Activated CD4-positive, CD25-positive, alpha-beta regulatory T cell (primary cell): ENCODE measurements around the gene DMRT1.
"Not testable (repeated sequence)": the region's sequence is repeated elsewhere in the genome, so short reads cannot be mapped to it uniquely, and the experiment has no call there.

Experiments used
- DNase-seq, 4 experiments: peaks; one replicate each; lab custom pipeline; 2025; lab: John Stamatoyannopoulos, UW

Gene DMRT1

DNA sequence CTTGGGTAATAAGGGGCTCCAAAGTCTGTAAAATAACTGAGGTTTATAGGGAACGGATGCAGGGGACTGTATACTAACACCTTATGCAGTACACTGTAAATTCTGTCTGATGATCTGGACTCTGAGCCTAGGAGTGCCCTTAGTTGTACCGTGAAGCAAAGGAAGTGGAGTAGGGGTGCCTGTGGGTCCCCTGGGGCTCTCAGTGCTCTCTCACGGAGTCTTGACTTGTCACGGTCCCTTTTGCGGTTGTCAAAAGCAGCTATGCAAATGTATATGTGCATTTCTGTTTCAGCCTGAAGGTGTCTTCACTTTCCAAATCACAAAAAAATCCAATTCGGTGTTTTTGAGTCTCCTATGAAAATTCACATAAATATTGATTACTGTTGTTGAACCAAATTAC, 17.8 kb downstream of the DMRT1 start:
- DNase-seq = no peak

DNA sequence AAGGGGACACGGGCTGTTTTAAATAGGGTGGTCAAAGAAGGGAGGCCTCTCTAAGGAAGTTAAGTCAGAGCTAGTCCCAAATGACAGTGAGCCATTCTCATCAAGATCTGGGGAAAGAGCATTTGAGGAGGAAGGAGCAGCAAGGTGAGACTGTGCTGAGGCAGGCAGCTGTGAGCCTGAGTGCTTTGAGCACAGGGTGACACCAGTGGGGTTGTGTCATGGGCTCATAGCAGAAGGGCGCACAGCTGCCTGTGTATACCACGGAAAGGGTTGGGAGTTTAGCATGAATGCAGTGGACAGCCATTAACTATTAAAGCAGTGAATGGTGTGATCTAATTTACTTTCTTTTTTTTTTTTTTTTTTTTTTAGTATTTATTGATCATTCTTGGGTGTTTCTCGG, 19.2 kb downstream of the DMRT1 start:
- no peak for DNase-seq

DNA sequence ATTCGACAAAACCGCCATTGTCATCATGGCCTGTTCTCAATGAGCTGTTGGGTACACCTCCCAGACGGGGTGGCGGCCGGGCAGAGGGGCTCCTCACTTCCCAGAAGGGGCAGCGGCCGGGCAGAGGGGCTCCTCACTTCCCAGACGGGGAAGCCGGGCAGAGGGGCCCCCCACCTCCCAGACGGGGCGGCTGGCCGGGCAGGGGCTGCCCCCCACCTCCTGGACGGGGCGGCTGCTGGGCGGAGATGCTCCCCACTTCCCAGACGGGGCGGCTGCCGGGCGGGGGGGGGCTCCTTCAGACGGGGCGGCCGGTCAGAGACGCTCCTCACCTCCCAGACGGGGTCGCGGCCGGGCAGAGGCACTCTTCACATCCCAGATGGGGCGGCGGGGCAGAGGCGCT, 20.0 kb downstream of the DMRT1 start:
- DNase-seq = not testable (repeated sequence)

DNA sequence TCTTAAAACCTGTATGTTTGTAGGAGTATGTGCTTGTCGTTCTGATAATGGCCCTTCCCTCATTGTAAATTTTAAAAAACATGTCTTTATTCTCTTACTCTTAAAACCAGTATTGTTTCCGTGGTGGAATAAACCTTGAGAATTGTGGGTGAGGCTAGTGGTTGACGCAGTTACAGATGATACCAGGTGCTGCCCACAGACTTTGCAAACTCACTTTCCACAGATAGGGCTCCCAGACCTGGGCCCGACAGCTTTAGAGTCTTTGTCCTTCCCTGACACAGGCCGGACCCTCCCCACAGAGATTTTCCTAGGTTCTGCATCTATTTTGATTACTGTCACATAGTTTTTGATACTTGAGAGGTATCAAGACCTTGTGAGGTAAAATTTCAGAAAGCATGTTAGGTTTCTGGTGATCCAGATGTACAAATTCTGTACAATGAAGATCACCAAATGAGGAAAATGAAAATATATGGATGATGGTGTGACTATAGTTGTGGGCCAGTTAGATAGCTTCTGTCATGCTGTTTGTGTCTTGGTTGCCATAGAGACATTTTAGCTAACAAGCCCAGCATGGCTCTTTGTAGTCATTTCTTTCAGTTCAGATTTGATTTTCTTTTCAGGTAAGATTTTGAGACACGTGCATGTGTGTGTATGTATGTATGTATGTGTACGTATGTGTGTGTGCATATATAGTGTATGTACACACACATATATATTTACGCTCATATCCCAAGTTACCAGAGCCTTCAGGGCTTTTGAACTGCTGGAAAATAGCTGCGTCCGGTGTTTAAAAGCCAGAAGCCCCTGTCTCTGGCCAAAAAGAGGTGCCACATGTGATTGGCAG, 33.8 kb downstream of the DMRT1 start:
- no peak for DNase-seq

DNA sequence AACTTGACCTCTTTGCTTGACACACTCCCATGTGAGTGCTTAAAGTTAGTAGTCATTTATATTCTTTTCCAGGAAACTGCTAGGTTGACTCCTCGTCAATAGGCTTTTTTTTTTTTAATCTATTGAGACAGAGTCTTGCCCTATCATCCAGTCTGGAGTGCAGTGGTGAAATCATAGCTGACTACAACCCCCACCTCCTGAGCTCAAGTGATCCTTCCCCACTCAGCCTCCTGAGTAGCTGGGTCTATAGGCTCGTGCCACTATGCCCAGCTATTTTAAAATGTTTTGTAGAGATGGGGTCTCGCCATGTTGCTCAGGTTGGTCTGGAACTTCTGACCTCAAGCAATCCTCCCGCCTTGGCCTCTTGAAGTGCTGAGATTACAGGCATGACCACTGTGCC, 34.9 kb downstream of the DMRT1 start:
- no peak for DNase-seq

DNA sequence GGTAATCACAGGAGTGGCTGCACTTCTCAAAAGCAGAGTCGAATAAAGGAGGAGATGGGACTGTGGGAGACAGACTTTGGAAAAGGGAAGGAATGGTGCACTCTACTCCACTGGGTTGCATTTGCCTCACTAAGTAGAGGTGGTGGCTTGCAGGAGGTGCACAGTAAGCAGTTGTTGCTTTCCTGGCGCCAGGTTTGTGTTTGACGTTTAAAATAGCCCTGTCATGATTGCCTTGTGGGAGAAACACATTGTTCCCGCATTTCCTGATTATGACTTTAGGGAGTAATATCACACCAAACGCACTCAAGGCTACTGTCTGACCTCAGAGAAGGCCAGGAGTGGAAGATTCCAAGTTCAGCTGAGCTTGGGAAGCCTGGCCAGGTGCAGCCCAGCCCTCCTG, 36.7 kb downstream of the DMRT1 start:
- no peak for DNase-seq

DNA sequence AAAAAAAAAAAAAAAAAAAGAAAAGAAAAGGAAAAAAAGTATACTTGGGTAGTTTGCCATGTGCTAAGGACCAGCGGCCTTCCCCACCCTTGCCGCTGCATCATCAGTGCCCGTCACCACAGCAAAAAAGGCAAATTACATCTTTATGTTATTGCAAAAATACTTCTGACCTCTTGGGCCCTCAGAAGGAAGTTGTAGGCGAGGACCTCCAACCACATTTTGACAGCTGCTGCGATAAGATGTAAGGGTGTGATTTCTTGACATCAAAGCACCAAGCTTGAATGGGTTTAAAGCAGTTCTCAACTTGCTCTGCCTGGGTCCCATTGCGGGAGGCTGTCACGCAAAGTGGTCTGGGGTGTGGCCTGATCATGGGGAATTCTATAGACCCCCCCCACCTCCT, 39.2 kb downstream of the DMRT1 start:
- DNase-seq = no peak

DNA sequence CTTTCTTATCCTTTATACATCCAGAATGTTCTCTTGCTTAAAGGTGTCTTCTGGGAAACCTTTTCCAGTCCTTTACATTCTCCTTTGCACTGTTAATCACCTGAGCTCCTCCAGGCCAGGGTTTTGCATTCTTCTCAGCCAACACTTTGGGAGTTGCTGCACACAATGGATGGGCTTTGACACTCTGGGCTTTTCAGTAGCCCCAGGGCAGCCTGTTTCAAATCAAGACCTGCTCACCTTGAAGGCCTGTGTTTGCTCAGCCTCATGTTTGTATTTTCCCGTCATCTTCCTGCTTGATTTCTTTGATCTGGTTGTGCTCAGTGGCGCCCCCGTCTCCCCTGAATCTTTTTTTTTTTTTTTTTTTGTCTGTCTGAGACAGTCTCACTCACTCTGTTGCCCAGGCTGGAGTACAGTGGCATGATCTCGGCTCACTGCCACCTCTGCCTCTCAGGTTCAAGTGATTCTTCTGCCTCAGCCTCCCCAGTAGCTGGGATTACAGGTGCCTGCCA, 41.0 kb downstream of the DMRT1 start:
- no peak for DNase-seq

DNA sequence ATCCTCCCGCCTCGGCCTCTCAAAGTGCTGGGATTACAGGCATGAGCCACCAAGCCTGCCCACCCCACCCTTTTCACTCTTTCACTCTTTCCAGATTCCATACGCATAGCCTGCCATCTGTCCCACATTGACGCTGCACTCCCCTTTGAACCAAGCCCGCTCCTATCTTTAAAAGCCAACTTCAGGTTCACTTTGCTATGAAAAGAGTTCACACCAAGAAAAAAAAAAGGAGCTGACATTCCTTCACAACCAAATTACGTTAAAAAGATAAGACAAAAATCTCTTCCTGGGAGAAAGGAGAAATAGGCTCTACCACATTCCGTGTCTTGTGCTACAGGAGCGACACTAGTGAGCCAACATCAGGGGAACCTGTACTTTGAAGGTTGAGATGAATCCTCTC, 41.5 kb downstream of the DMRT1 start:
- no peak for DNase-seq

DNA sequence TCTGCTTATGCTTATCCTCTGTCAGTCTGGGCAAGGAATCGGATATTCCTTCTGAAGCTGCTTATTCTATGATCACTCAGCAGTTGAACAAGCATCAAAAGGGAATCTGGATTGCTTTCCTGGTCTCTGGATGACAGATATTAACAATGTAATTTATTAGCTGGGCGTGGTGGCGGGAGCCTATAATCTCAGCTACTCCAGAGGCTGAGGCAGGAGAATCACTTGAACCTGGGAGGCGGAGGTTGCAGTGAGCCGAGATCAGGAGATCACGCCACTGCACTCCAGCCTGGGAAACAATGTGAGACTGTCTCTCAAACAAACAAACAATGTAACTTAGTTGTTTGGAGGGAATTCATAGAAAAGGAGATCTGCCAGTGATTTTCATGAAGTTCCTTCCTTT, 45.4 kb downstream of the DMRT1 start:
- no peak for DNase-seq

DNA sequence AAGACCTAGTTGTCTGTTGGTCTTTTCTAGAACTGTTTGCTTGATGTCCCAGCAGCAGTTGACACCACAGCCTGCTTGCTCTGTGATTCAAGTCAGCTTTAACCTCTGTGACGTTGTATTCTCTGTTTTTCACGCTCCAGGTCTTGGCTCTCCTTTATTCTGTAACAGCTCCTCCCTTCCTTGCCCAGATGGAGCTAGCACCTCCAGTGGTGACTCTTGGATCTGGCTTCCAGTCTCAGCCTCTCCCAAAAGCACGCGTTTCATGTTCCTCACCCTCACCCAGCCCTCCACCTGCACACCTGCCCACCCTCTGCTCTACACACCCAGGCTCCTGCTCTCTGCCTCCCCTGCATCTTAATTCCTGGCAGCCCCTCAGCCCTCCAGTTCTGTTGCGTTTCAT, 50.6 kb downstream of the DMRT1 start:
- DNase-seq = no peak

DNA sequence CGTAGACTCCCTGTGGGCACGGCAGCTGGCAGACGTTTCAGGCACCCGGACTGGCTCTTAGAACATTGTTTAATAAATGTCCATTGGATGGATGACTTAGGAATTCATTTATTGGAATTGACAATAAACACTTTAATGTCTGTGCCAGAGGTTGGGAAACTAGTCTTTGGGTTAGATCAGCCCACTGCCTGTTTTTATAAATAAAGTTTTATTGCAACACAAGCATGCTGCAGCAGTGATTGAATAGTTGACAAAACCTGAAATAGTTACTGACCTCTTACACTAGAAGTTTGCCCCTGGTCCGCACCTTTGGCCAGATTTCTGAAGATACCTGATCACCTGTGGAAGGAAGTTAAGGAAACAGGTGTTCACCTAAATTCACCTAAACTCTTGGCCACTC, 51.6 kb downstream of the DMRT1 start:
- no peak for DNase-seq

DNA sequence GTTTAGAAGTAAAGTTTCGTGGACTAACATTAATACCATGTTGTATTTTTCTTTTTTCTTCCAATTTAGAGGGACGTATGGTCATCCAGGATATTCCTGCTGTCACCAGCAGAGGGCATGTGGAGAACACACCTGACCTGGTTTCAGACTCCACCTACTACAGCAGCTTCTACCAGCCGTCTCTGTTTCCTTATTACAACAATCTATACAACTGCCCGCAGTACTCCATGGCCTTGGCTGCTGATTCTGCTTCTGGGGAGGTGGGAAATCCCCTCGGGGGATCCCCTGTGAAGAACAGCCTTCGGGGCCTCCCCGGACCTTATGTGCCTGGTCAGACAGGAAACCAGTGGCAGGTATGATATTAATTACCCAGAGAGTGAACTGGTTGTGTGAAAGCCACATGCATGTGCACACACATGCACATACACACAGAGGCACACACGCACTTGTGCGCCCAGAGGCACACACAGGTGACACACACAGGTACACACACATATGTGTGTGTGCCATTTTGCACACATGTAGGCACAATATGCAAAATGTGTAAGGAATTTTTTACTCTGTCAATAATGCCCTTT, 52.4 kb downstream of the DMRT1 start:
- DNase-seq = peak in 3 of 4 experiments; percentile 7 to 22 (median 21)

DNA sequence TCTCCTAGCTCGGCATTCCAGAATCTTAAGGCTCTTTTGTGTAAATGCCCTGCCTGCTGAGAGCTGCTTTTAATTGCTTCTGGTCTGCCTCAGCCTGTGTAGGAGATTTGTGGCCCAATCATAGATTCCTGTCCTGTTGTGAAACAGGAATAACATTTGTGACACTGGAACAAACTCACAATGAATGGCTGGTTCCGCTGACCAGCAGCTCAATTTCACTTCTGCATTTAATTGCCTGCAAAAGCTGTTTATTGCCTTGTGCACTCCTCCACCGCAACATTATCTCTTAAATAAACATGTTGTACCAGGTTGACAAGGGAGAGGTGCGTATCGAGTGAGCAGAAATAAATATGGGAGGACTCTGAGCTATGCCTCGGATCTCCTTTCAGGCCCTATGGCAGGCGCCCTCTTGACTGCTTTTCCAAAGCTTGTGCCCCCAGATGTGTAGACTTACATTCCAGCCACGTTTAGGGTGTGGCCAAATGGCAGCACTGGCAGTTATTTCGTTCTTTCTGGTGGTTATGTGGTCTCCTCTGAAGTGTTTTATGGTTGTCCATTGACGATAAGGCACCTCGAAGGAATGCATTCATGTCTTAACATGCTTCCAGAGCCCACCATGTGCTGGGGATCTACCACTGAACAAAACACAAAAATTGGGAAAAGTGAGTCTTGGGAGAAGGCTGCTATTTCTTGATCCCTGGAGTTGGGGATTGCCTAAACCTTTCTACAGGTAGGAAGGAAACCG, 58.1 kb downstream of the DMRT1 start:
- DNase-seq = no peak

DNA sequence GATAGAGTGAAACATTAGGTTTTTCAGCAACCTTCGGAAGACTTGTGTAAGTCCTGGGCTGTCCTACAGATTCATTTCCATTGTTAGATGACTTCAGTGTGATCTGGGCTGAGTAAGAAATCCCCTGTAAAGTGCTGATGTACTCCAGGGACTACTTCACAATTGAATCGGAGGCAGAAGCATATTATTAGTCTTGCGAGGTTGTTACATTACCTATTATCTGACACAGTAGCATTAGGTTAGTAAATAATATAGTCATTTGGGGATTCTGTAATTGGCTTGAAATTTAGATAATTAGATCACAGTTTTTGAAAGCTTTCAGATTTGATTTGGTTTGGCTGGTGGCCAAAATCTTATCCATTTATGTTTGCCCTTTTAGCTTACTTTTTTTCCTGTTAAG, 62.4 kb downstream of the DMRT1 start:
- no peak for DNase-seq

DNA sequence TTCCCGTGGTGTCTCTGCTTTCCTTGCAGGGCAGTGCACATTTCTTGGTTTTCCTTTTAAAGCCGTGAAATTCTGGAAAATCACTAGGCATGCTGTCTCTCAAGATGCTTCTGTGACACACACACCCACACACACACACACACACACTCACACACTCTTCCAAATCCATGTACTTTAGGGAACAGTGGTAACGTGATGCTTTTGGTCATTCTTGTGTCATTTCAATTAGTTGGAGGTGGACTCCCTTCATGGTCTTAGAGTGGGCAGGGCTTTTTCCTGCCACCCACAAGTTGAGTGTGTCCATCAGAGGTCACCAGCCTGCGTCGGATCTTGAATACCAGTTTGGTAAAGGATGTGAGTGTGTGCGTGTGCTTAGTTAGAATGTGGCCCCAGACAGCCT, 64.4 kb downstream of the DMRT1 start:
- DNase-seq = no peak

DNA sequence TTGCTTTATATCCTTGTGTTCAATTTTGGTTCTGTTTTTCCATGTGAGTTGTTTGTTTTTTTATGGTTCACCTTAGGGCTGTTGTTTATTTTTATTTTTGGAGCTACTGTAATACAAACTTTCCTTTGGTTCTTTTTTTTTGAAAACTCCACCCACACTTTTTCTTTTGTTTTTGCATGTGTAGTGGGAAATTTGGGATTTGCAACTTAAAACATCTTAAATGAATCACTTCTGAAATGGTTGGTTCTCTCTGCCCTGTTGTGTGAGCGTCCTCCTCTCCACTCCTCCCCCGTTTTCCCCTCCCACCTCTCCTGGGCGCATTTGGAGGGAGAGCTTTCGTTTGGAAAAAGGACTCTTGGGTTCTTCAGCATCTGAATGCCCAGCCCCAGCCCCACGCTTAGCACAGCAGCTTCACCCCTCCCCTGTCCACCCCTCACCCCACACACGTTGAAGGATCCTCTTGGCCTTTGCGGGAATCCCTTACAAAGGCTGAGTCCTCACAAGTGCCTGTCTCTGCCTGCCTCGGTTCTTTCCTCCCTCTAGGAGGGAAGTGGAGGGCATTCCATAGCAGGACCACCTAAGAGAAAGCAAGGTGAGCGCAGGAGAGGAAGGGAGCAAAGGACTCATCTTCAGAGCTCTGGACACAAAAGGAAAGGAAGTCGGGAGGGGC, 67.2 kb downstream of the DMRT1 start:
- no peak for DNase-seq

DNA sequence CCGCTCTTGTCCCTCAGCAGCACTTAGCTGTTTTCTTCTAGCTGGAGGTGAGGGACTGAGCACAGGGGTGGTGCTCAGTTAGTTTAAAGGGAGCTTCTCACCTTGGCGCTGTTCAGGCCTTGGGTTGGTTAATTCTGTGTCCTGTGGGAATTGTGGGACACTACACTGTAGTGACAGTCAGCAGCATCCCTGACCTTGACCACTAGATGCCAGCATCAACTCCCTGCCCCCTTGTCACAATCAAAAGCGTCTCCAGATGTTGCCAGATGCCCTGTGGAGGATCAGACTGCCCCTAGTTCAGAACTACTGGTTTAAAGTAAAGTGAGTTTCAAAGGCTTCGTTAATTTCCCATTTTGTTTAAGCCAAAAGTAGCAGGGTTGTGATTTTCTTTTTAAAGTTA, 69.5 kb downstream of the DMRT1 start:
- no peak for DNase-seq

DNA sequence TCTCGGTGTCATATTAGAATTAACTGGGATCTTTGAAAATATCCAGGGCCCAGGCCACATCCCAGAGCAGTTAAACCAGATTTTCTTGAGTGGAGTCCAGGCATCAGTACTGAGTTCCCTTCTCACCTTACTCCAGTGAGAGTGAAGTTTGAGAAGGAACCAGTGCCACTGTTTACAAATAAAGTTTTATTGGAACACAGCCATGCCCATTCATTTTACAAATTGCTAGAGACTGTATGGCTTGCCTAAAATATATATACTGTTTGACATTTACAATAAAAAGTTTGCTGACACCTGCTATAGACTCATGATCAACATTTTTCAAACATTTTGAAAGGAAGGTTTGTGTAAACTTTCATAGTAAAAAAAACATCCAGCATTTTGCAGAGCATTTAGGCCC, 71.3 kb downstream of the DMRT1 start:
- DNase-seq = no peak

DNA sequence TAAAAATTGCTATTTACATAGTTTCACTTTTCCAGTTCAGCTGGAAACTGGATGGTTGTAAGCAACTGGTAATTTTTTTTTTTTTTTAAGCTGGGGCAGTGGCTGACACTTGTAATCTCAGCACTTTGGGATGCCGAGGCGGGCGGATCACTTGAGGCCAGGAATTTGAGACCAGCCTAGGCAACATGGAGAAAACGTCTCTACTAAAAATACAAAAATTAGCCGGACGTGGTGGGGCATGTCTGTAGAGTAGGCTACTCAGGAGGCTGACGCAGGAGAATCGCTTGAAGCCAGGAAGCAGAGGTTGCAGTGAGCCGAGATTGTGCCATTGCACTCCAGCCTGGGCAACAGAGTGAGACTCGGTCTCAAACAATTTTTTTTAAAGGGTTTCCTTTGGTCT, 72.0 kb downstream of the DMRT1 start:
- not testable (repeated sequence) for DNase-seq

DNA sequence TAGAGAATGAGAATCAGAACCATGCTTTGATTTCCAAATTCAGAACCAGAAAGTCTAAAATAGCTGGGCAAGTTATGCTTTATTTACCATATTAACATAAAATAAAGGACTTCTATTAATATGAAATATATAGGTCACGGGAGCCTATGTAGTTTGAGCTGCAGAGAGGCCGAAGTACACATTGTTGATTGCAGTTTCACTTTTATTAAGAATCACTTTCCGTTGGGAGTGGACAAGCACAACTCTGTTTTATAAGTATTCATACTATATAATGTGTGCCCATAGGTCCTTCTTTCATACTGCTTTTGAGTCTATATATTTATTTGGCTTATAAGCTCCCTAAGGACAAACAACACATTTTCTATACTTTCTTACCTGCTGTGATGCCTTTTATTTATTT, 76.2 kb downstream of the DMRT1 start:
- no peak for DNase-seq

DNA sequence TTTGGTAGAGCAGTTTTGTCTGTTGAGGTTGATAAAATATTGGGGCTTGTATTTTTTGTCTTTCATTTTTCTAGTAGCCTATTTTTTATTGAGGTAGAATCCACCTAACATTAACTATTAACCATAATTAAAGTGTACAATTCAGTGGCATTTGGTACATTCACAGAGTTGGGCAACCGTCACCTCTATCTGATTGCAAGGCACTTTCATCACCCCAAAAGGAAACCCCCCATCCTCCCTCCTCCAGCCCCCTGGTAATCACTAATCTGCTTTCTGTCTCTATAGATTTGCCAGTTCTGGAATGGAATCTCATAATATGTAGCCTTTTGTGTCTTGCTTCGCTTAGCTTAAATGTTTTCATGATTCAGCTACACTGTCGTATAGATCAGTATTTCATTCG, 79.4 kb downstream of the DMRT1 start:
- DNase-seq = no peak
